Parathyroid adenoma (tissue), 2 donors: ENCODE data around the gene MEIS3.

ENCODE experiments used
- H2AFZ ChIP-seq: fragments of 300-600 bp; sonication (generic); one replicate; pipeline ENCODE4 v1.7.0; 2017; ENCODE audit warnings: antibody characterized with exemption, mild to moderate bottlenecking
- H3K27ac ChIP-seq: fragments of 300-600 bp; sonication (generic); one replicate; pipeline ENCODE4 v1.7.0; 2017
- H3K27me3 ChIP-seq: fragments of 300-600 bp; sonication (generic); one replicate; pipeline ENCODE4 v1.7.0; 2017; ENCODE audit warnings: low read length; ENCODE audit not compliant: control insufficient read depth, insufficient read depth
- H3K36me3 ChIP-seq: fragments of 300-600 bp; sonication (generic); one replicate; pipeline ENCODE4 v1.7.0; 2017; ENCODE audit warnings: low read length; ENCODE audit not compliant: control insufficient read depth, insufficient read depth
- H3K4me1 ChIP-seq: fragments of 300-600 bp; sonication (generic); one replicate; pipeline ENCODE4 v1.7.0; 2017; ENCODE audit warnings: control low read depth
- H3K4me2 ChIP-seq: fragments of 300-600 bp; sonication (generic); one replicate; pipeline ENCODE4 v1.7.0; 2017; ENCODE audit warnings: low read length
- H3K4me3 ChIP-seq: fragments of 300-600 bp; sonication (generic); one replicate; pipeline ENCODE4 v1.7.0; 2017; ENCODE audit warnings: low read depth, low read length
- H3K79me2 ChIP-seq: fragments of 300-600 bp; sonication (generic); one replicate; pipeline ENCODE4 v1.7.0; 2017; ENCODE audit warnings: control low read depth
- H3K9ac ChIP-seq: fragments of 300-600 bp; sonication (generic); one replicate; pipeline ENCODE4 v1.7.0; 2017; ENCODE audit warnings: mild to moderate bottlenecking
- H3K9me3 ChIP-seq: fragments of 300-600 bp; sonication (generic); one replicate; pipeline ENCODE4 v1.7.0; 2017; ENCODE audit warnings: low read length; ENCODE audit not compliant: control insufficient read depth
- TF ChIP-seq, protein P1 (sequence below): fragments of 300-600 bp; sonication (generic); IDR thresholded peaks from one replicate; pipeline ENCODE4 v1.7.0; 2017; ENCODE audit warnings: antibody characterized with exemption, mild to moderate bottlenecking
- donor health status: primary hyperparathyroidism.

Gene MEIS3

DNA sequence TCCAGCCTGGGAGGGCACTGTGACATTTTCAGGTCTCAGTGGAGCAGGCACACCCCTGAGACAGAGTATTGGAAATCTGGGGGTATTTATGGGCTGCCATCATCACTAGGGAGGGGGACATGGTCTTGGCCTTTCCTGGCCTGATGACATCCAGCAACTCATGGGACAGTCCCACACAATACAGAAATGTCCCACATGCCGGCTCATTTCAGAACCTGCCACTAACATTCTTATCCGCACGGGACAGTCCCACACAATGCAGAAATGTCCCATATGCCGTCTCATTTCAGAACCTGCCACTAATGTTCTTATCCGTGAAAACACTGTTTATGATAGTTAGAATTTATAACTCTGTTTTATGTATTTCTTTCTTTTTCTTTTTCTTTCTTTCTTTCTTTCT is 42.5 kb upstream of the MEIS3 start:
- Histone ChIP-seq H3K27me3 (peaks cover 4% of the 10 kb centered on the region), H3K9ac (no peak overlapping the region), H3K4me2 (no peak overlapping the region), H3K27ac (no peak overlapping the region), H3K4me1 (no peaks in the 10 kb centered on the region), H3K36me3 (no peaks in the 10 kb centered on the region), H2AFZ (no peak overlapping the region), H3K4me3 (no peak overlapping the region), H3K9me3 (no peaks in the 10 kb centered on the region), H3K79me2 (no peaks in the 10 kb centered on the region)
- TF ChIP-seq, protein P1, sequence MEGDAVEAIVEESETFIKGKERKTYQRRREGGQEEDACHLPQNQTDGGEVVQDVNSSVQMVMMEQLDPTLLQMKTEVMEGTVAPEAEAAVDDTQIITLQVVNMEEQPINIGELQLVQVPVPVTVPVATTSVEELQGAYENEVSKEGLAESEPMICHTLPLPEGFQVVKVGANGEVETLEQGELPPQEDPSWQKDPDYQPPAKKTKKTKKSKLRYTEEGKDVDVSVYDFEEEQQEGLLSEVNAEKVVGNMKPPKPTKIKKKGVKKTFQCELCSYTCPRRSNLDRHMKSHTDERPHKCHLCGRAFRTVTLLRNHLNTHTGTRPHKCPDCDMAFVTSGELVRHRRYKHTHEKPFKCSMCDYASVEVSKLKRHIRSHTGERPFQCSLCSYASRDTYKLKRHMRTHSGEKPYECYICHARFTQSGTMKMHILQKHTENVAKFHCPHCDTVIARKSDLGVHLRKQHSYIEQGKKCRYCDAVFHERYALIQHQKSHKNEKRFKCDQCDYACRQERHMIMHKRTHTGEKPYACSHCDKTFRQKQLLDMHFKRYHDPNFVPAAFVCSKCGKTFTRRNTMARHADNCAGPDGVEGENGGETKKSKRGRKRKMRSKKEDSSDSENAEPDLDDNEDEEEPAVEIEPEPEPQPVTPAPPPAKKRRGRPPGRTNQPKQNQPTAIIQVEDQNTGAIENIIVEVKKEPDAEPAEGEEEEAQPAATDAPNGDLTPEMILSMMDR = no peak

DNA sequence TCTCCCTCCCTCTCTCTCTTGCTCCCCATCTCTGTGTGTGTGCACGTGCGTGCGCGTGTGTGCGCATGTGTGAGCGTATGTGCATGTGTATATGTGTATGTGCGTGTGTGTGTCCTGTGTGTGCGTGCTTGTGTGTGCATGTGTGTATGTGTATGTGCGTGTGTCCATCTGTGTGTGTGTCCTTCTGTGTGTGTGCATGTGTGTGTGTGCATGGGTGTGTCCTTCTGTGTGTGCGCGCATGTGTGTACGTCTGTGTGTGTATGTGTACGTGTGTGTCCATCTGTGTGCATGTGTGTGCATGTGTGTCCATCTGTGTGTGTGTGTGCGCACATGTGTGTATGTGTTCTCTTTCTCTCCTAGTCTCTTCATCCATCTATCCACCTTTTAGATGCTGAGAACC is 40.1 kb upstream of the MEIS3 start:
- Histone ChIP-seq H3K4me1 (no peaks in the 10 kb centered on the region), H3K27ac (no peak overlapping the region), H3K9ac (no peak overlapping the region), H3K4me3 (no peak overlapping the region), H3K36me3 (no peaks in the 10 kb centered on the region), H3K27me3 (peaks cover 4% of the 10 kb centered on the region), H2AFZ (no peak overlapping the region), H3K4me2 (no peak overlapping the region), H3K79me2 (no peaks in the 10 kb centered on the region), H3K9me3 (no peaks in the 10 kb centered on the region)
- TF ChIP-seq, protein P1 = no peak

DNA sequence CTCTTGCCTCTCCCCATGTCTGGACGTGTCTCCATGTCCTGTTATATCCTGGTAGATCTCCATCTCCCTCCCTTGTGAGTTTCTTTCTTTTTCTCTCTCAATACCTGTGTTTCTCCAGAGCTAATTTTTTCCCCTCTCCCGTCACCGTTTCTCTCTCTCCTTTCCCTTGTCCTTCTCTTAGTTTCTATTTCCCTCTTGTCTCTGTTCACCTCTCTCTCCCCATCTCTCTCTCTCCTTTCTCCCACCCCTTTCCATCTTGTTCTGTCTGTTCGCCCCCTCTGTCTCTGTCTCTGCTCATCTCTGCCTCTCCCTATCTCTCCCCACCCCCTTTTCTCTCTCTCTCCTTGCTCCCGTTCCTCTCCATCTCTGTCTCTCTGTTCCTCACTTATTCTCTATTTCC is 39.3 kb upstream of the MEIS3 start:
- Histone ChIP-seq H3K27me3 (peaks cover 4% of the 10 kb centered on the region), H3K4me3 (no peak overlapping the region)

DNA sequence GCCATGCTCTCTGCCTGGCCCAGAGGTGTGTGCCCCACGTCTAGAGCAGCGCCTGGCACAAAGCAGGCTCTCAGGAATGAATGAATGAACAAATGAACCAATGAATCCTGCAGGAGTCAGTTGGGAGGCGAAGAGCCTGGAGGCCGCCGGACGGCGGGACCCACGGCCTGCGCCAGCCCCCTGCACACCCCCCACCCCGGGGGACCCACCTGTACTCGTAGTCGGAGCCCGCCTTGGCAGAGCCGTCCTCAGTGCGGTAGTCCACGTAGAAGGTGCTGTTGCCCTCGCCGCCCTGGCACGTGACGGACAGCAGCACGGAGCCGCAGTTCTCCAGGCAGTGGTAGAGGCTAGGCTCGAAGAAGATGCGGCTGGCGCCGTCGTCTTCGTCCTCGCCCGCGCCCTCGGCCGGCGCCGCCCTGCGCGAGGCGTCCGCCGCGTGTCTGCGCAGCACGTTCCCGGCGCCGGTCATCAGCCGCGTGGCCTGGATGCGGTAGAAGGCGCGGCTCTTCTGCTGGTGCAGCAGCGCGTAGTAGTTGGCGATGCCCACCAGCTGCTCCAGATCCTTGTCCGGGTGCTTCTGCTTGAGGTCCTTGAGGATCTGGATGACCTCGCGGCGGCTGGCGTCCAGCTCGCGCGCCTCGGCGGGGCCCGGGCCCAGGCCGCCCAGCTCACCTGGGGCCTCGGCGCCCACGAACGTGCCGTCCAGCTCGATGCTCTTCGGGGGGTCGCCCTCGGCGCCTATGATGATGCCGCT is 37.6 kb upstream of the MEIS3 start:
- Histone ChIP-seq H3K79me2 (no peaks in the 10 kb centered on the region), H3K9me3 (no peaks in the 10 kb centered on the region), H3K27ac (no peak overlapping the region), H3K27me3 (peaks cover 4% of the 10 kb centered on the region), H2AFZ (peak overlapping the region; percentile 53), H3K9ac (no peak overlapping the region), H3K4me2 (peak overlapping the region; percentile 57), H3K36me3 (no peaks in the 10 kb centered on the region), H3K4me1 (no peaks in the 10 kb centered on the region), H3K4me3 (peak overlapping the region; percentile 31)
- TF ChIP-seq, protein P1 = no peak

More for the DNA sequence above, 39.3 kb upstream of the MEIS3 start:
- Histone ChIP-seq H3K4me2 (no peak overlapping the region), H3K79me2 (no peaks in the 10 kb centered on the region), H3K4me1 (no peaks in the 10 kb centered on the region), H2AFZ (no peak overlapping the region), H3K9ac (no peak overlapping the region), H3K36me3 (no peaks in the 10 kb centered on the region), H3K27ac (no peak overlapping the region), H3K9me3 (no peaks in the 10 kb centered on the region)
- TF ChIP-seq, protein P1 = no peak

DNA sequence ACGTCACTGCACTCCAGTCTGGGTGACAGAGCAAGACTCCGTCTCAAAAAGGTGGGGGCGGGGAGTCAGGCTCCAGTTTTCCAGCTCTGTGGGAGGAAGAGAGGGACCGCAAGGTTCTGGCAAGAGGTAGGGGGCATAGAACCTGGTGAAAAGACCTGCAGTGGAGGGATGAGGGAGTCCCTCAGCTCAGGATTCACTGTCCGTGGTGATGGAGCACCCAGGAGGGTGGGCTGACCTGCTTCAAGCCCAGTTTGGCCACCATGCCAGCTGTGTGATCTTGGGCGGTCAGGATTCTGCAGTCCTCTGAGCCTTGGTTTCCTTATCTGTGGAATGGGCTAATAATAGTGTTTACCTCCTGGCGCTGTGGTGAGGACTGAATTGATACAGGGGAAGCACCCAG is 31.2 kb upstream of the MEIS3 start:
- H3K36me3 ChIP-seq = no peaks in the 10 kb centered on the region
- H3K4me2 ChIP-seq = no peak overlapping the region
- no peak overlapping the region for H3K9ac ChIP-seq
- H2AFZ ChIP-seq = no peak overlapping the region
- H3K79me2 ChIP-seq = no peaks in the 10 kb centered on the region
- no peak overlapping the region for H3K27ac ChIP-seq
- no peak overlapping the region for H3K4me3 ChIP-seq
- peaks cover 7% of the 10 kb centered on the region for H3K4me1 ChIP-seq
- H3K27me3 ChIP-seq = no peaks in the 10 kb centered on the region
- TF ChIP-seq, protein P1 = no peak
- no peaks in the 10 kb centered on the region for H3K9me3 ChIP-seq
